ENCODE data around the gene CACFD1.

GRCh38 chr9:133484671-133485437, 25.1 kb downstream of the CACFD1 start:
- TF ChIP-seq MAX (IDR thresholded peaks at IDR 0.05; ENCODE audit: low read depth, low read length) (no peak), POLR2A (IDR thresholded peaks at IDR 0.05; ENCODE audit: extremely low read depth, insufficient read length) (no peak), CTCF (IDR thresholded peaks at IDR 0.05; ENCODE audit: low read depth, low read length) (no peak)
